Frontal cortex (tissue), 4 donors: ENCODE measurements around the gene NSG1. TPM values are rescaled to one million over a fixed set of nuclear protein-coding genes. Genes with fewer than 3 reads are reported as not detected.
A peak's percentile ranks its signal among the peaks of the same experiment; 100 is the strongest.

Experiments used
- DNase-seq, 2 donors: peaks; one replicate each; pipeline ENCODE4 v3.0.0; 2012; ENCODE audit warnings: low spot score in 2 of 2
- FAIRE-seq: peaks from 2 replicates; lab custom pipeline; 2012; peaks lifted over from hg19 to GRCh38; lab: Jason Lieb, UNC
- total RNA-seq: library from RNA; depleted of rRNA; stranded (reverse); fragments of >200 nt; gene quantifications from one replicate; pipeline ENCODE4 v1.2.3, GENCODE V29; 2014
- donor health status: control.
- donor health status: control.
- donor health status: control.

Gene NSG1
- total RNA-seq, 1 donor from 2014 or later = 302 TPM

GRCh38 chr4:4392501-4393183 lies 5.7 kb downstream of the NSG1 start:
- no peak for FAIRE-seq
- DNase-seq = no peak

- no peak for FAIRE-seq
- no peak for DNase-seq
Measured at GRCh38 chr4:4394644-4395043, 7.7 kb downstream of the NSG1 start.

GRCh38 chr4:4395371-4395770 lies 8.5 kb downstream of the NSG1 start:
- FAIRE-seq = no peak

GRCh38 chr4:4395849-4396627 lies 9.1 kb downstream of the NSG1 start:
- peak in 1 of 2 donors; percentile 49 for DNase-seq
- FAIRE-seq = no peak

More at GRCh38 chr4:4395371-4395770, 8.5 kb downstream of the NSG1 start:
- DNase-seq = no peak

- no peak for FAIRE-seq
Measured at GRCh38 chr4:4396628-4397440, 9.9 kb downstream of the NSG1 start.

GRCh38 chr4:4397441-4397819 lies 10.5 kb downstream of the NSG1 start:
- DNase-seq (no peak), FAIRE-seq (no peak)

More at GRCh38 chr4:4396628-4397440, 9.9 kb downstream of the NSG1 start:
- DNase-seq = peak in 1 of 2 donors; percentile 35

GRCh38 chr4:4398430-4398829 lies 11.5 kb downstream of the NSG1 start:
- FAIRE-seq (no peak), DNase-seq (no peak)

GRCh38 chr4:4401036-4401435 lies 14.1 kb downstream of the NSG1 start:
- no peak for FAIRE-seq

GRCh38 chr4:4402966-4403365 lies 16.1 kb downstream of the NSG1 start:
- no peak for FAIRE-seq
- no peak for DNase-seq

More at GRCh38 chr4:4401036-4401435, 14.1 kb downstream of the NSG1 start:
- DNase-seq = no peak

GRCh38 chr4:4405358-4405962 lies 18.6 kb downstream of the NSG1 start:
- DNase-seq (no peak), FAIRE-seq (no peak)

- DNase-seq = no peak
- no peak for FAIRE-seq
Measured at GRCh38 chr4:4406455-4407298, 19.8 kb downstream of the NSG1 start.

GRCh38 chr4:4407299-4408131 lies 20.6 kb downstream of the NSG1 start:
- FAIRE-seq = no peak
- no peak for DNase-seq

- DNase-seq = no peak
- FAIRE-seq = no peak
Measured at GRCh38 chr4:4408132-4408523, 21.2 kb downstream of the NSG1 start.

- FAIRE-seq = no peak
Measured at GRCh38 chr4:4408576-4409335, 21.9 kb downstream of the NSG1 start.

GRCh38 chr4:4409416-4410115 lies 22.7 kb downstream of the NSG1 start:
- FAIRE-seq = no peak

More at GRCh38 chr4:4408576-4409335, 21.9 kb downstream of the NSG1 start:
- DNase-seq = no peak

GRCh38 chr4:4410271-4410670 lies 23.4 kb downstream of the NSG1 start:
- no peak for FAIRE-seq
- DNase-seq = no peak

More at GRCh38 chr4:4409416-4410115, 22.7 kb downstream of the NSG1 start:
- no peak for DNase-seq

GRCh38 chr4:4411906-4412305 lies 25.0 kb downstream of the NSG1 start:
- no peak for FAIRE-seq
- no peak for DNase-seq
